KMS-11 (cell line): Measurements from ENCODE around the gene RFTN1.
"Not testable (repeated sequence)": the region's sequence is repeated elsewhere in the genome, so short reads cannot be mapped to it uniquely, and the experiment has no call there.

Experiments used
- H2AFZ ChIP-seq: fragments of 200-600 bp; sonication (generic); 2 replicates; pipeline ENCODE4 v1.6.1; 2016; ENCODE audit warnings: antibody characterized with exemption, mixed run types, low read depth
- H3K27ac ChIP-seq: fragments of 200-600 bp; sonication (generic); 2 replicates; pipeline ENCODE4 v1.6.1; 2016; ENCODE audit warnings: mild to moderate bottlenecking, mixed run types
- H3K27me3 ChIP-seq: fragments of 200-600 bp; sonication (generic); 2 replicates; pipeline ENCODE4 v1.6.1; 2017; ENCODE audit warnings: mild to moderate bottlenecking, low read depth, mixed run types, moderate library complexity; ENCODE audit not compliant: insufficient read depth
- H3K36me3 ChIP-seq: fragments of 200-600 bp; sonication (generic); 2 replicates; pipeline ENCODE4 v1.6.1; 2017; ENCODE audit warnings: mild to moderate bottlenecking, mixed run types; ENCODE audit not compliant: insufficient read depth
- H3K4me1 ChIP-seq: fragments of 200-600 bp; sonication (generic); 2 replicates; pipeline ENCODE4 v1.6.1; 2016; ENCODE audit warnings: mild to moderate bottlenecking, low read depth, mixed run types; ENCODE audit not compliant: poor library complexity, severe bottlenecking
- H3K4me2 ChIP-seq: fragments of 200-600 bp; sonication (generic); 2 replicates; pipeline ENCODE4 v1.7.0; 2016; ENCODE audit warnings: mild to moderate bottlenecking, mixed run types
- H3K4me3 ChIP-seq: fragments of 200-600 bp; sonication (generic); IDR thresholded peaks from 2 replicates; pipeline ENCODE4 v1.6.1; 2017; ENCODE audit warnings: low read depth, low read length, mixed read lengths; ENCODE audit not compliant: insufficient read depth
- H3K79me2 ChIP-seq: fragments of 200-600 bp; sonication (generic); 2 replicates; pipeline ENCODE4 v1.6.1; 2016; ENCODE audit warnings: low read depth, mixed run types; ENCODE audit not compliant: insufficient read depth
- H3K9ac ChIP-seq: fragments of 200-600 bp; sonication (generic); 2 replicates; pipeline ENCODE4 v1.6.1; 2016; ENCODE audit warnings: mild to moderate bottlenecking, mixed run types
- H4K20me1 ChIP-seq: fragments of 200-600 bp; sonication (generic); 2 replicates; pipeline ENCODE4 v1.6.1; 2016; ENCODE audit warnings: mild to moderate bottlenecking, mixed run types; ENCODE audit not compliant: insufficient read depth
- TF ChIP-seq, protein P1 (sequence below): fragments of 200-600 bp; sonication (generic); conservative IDR thresholded peaks from 2 replicates; pipeline ENCODE4 v1.6.1; 2017; ENCODE audit warnings: low read depth, mild to moderate bottlenecking, antibody characterized with exemption, low read length, moderate library complexity, mixed read lengths

RFTN1 gene

DNA sequence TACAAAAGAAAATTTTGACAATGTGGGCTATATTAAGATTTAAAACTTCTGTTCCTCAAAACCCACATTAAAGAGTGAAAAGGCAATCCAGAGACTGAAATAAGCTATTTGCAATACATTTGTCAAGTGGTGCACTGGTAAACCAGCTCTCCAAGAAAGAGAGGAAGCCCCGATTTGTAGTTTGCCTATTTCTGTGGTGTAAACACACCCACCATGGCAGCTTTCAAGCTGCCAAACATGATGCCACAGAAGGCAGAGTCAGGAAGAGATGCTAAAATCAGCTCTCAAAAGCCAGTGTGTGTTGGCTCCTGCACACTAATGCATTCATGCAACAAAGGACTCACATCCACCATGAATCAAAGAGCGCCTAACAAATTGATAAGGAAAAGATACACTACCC, 17.5 kb downstream of the RFTN1 start:
- H3K36me3 ChIP-seq: no peaks in the 10 kb centered on the region
- H3K4me1 ChIP-seq: no peaks in the 10 kb centered on the region
- TF ChIP-seq, protein P1, sequence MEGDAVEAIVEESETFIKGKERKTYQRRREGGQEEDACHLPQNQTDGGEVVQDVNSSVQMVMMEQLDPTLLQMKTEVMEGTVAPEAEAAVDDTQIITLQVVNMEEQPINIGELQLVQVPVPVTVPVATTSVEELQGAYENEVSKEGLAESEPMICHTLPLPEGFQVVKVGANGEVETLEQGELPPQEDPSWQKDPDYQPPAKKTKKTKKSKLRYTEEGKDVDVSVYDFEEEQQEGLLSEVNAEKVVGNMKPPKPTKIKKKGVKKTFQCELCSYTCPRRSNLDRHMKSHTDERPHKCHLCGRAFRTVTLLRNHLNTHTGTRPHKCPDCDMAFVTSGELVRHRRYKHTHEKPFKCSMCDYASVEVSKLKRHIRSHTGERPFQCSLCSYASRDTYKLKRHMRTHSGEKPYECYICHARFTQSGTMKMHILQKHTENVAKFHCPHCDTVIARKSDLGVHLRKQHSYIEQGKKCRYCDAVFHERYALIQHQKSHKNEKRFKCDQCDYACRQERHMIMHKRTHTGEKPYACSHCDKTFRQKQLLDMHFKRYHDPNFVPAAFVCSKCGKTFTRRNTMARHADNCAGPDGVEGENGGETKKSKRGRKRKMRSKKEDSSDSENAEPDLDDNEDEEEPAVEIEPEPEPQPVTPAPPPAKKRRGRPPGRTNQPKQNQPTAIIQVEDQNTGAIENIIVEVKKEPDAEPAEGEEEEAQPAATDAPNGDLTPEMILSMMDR: no peak
- no peak overlapping the region for H3K4me2 ChIP-seq
- H3K9ac ChIP-seq: no peak overlapping the region
- H2AFZ ChIP-seq: no peak overlapping the region
- H4K20me1 ChIP-seq: no peaks in the 10 kb centered on the region
- no peak overlapping the region for H3K27ac ChIP-seq
- H3K4me3 ChIP-seq: no peak overlapping the region
- no peaks in the 10 kb centered on the region for H3K79me2 ChIP-seq
- no peaks in the 10 kb centered on the region for H3K27me3 ChIP-seq

DNA sequence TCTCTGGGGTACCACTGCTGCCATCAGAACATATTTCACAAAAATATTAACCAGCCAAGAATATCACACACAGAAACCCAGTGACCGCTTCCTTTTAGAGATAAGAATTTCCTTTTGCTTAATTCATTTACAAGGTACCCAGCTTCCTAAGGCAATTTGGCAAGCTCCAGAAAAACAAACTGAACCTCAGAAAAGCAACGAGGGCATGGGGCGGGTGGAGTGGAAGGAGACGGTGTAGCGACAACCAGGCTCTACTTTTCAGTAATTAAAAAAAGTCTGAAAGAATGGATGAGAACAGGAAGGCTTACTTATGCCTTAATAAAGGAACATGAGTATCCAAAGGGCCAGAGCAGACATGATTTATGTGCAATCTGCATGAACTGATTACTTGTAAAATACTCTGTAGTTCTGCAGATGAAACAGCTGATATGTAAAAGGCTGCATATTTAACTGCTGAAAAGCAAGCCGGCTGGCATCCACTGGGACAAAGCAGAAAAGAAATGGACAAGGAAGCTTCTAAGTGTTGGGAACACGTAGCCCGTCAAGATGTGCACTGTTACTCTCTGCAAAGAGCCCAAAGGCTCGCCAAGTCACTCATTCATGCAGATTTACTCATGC, 18.6 kb downstream of the RFTN1 start:
- Histone ChIP-seq H2AFZ (no peak overlapping the region), H3K4me2 (no peak overlapping the region), H3K4me1 (no peaks in the 10 kb centered on the region), H3K9ac (no peak overlapping the region), H3K27ac (no peak overlapping the region), H3K27me3 (no peaks in the 10 kb centered on the region), H3K36me3 (no peaks in the 10 kb centered on the region), H3K4me3 (no peak overlapping the region), H3K79me2 (no peaks in the 10 kb centered on the region), H4K20me1 (no peaks in the 10 kb centered on the region)
- TF ChIP-seq, protein P1: no peak

DNA sequence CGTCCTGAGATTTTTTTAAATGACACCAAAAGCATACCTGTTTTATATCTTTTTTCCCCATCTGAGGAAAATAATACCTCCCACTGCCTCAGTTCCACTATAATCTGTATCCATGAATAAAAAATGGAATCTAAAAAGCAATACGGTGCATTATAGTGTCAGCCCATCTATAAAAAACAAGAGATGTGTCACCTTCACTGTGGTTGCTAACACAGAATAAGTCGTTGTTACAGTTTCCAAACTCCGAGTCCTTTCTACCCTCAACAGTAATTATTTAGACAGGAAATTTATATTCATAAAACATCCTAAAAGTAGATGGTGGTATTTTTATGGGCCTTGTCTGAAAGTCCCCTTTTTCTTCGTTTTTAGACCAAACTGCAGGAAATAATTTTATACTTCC, 19.4 kb downstream of the RFTN1 start:
- Histone ChIP-seq H2AFZ (no peak overlapping the region), H4K20me1 (no peaks in the 10 kb centered on the region), H3K4me1 (no peaks in the 10 kb centered on the region), H3K27me3 (no peaks in the 10 kb centered on the region), H3K4me3 (no peak overlapping the region), H3K27ac (no peak overlapping the region), H3K79me2 (no peaks in the 10 kb centered on the region), H3K9ac (no peak overlapping the region), H3K4me2 (no peak overlapping the region), H3K36me3 (no peaks in the 10 kb centered on the region)
- TF ChIP-seq, protein P1: no peak

DNA sequence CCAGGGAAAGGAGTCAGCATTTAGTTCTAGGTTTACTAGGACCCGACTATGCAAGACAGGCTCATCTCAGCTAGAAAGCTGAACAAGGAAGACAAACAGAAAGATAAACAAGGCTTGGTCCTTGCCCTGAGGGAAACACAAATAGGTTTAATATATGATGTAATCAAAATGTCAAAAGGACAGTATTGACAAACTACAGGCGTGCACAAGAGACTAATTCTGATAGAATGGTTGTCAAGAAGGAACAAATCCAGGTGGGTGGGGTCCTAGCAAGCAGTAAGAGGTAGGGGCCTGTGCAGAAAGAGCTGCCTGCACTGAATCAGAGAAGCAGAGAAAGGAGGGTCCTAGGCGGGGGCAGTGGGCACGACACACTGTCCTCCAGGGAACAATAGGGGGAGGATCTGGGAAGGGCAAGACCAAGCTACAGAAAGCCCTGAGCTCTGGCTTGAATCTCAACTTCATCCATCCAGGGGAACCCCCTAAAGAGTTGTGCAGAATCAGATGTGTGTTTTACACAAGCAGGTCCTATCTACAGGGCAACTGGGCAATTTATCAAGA, 23.4 kb downstream of the RFTN1 start:
- TF ChIP-seq, protein P1: no peak
- Histone ChIP-seq H3K4me2 (no peak overlapping the region), H3K9ac (no peak overlapping the region), H3K36me3 (no peaks in the 10 kb centered on the region), H3K4me3 (no peak overlapping the region), H3K27me3 (no peaks in the 10 kb centered on the region), H3K79me2 (no peaks in the 10 kb centered on the region), H2AFZ (no peak overlapping the region), H3K27ac (no peak overlapping the region), H3K4me1 (no peaks in the 10 kb centered on the region), H4K20me1 (no peaks in the 10 kb centered on the region)

DNA sequence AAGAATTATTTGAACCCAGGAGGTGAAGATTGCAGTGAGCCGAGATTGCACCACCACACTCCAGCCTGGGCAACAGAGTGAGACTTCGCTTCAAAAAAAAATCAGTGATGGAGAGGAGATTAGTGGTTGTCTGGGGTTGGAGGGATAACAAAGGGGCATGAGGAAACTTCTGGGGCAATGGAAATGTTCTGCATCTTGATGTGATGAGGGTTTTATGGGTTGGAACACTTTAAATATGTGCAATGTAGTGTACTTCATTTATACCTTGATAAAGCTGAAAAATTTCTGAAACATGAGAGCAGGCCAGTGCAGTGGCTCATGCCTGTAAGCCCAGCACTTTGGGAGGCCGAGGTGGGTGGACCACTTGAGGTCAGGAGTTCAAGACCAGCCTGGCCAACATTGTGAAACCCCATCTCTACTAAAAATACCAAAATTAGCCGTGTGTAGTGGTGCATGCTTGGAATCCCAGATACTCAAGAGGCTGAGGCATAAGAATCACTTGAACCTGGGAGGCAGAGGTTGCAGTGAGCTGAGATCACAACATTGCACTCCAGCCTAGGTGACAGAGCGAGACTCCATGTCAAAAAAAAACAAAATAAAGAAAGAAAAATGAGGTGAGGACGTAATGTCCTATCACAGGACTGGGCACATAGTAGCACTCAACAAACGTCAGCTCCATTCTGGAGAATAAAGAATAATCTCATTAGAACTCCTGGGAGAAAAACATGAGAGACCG, 24.0 kb downstream of the RFTN1 start:
- not testable (repeated sequence) for H3K27me3 ChIP-seq, H3K27ac ChIP-seq, H3K9ac ChIP-seq, H3K4me1 ChIP-seq, H3K4me2 ChIP-seq, H3K36me3 ChIP-seq, H3K4me3 ChIP-seq, H2AFZ ChIP-seq, H4K20me1 ChIP-seq, H3K79me2 ChIP-seq
